H9 (cell line): ENCODE data around the gene ADAM17. TPM values are rescaled to one million over a fixed set of nuclear protein-coding genes. Genes with fewer than 3 reads are reported as not detected.
A peak's percentile ranks its signal among the peaks of the same experiment; 100 is the strongest.

Source experiments
- DNase-seq: peaks from one replicate; pipeline ENCODE4 v3.0.0-alpha.2; 2017
- H2AFZ ChIP-seq: one replicate; pipeline ENCODE4 v1.6.1; 2013; ENCODE audit warnings: mild to moderate bottlenecking, low read length, control low read depth, moderate library complexity
- H2AK5ac ChIP-seq: 2 replicates; pipeline ENCODE4 v1.6.1; 2013; ENCODE audit warnings: low read length, control low read depth, mixed read lengths; ENCODE audit not compliant: insufficient read length
- H2BK120ac ChIP-seq: one replicate; pipeline ENCODE4 v1.6.1; 2013; ENCODE audit warnings: low read depth, mild to moderate bottlenecking, low read length, control low read depth, inconsistent platforms; ENCODE audit not compliant: poor library complexity, severe bottlenecking
- H2BK12ac ChIP-seq: 2 replicates; pipeline ENCODE4 v1.6.1; 2013; ENCODE audit warnings: low read length, control low read depth, mixed read lengths, low read depth; ENCODE audit not compliant: insufficient read length
- H2BK15ac ChIP-seq: 2 replicates; pipeline ENCODE4 v1.6.1; 2013; ENCODE audit warnings: low read depth, low read length, control low read depth
- H2BK20ac ChIP-seq: one replicate; pipeline ENCODE4 v1.6.1; 2013; ENCODE audit warnings: low read depth, mild to moderate bottlenecking, low read length, control low read depth, inconsistent platforms; ENCODE audit not compliant: poor library complexity, severe bottlenecking
- H2BK5ac ChIP-seq: 2 replicates; pipeline ENCODE4 v1.6.1; 2013; ENCODE audit warnings: low read length, control low read depth, mixed read lengths; ENCODE audit not compliant: insufficient read length
- H3K14ac ChIP-seq: 2 replicates; pipeline ENCODE4 v1.6.1; 2013; ENCODE audit warnings: low read length, control low read depth; ENCODE audit not compliant: insufficient read depth
- H3K18ac ChIP-seq: 2 replicates; pipeline ENCODE4 v1.6.1; 2013; ENCODE audit warnings: low read depth, mild to moderate bottlenecking, mixed read lengths, low read length, control low read depth; ENCODE audit not compliant: insufficient read length
- H3K23ac ChIP-seq: 2 replicates; pipeline ENCODE4 v1.6.1; 2013; ENCODE audit warnings: low read length, control low read depth, mixed read lengths, low read depth; ENCODE audit not compliant: insufficient read length
- H3K23me2 ChIP-seq: 2 replicates; pipeline ENCODE4 v1.6.1; 2013; ENCODE audit warnings: low read depth, mild to moderate bottlenecking, mixed read lengths, low read length, control low read depth; ENCODE audit not compliant: insufficient read length, poor library complexity, severe bottlenecking
- H3K27ac ChIP-seq: 2 replicates; pipeline ENCODE4 v1.5.1; 2013; ENCODE audit warnings: low read length, control low read depth, mixed read lengths, low read depth; ENCODE audit not compliant: insufficient read length
- H3K27me3 ChIP-seq: 2 replicates; pipeline ENCODE4 v1.6.1; 2013; ENCODE audit warnings: low read length, control low read depth, inconsistent platforms; ENCODE audit not compliant: insufficient read depth
- H3K4ac ChIP-seq: 2 replicates; pipeline ENCODE4 v1.6.1; 2013; ENCODE audit warnings: low read depth, mild to moderate bottlenecking, control low read depth, inconsistent platforms, low read length, moderate library complexity
- H3K4me1 ChIP-seq: 2 replicates; pipeline ENCODE4 v1.6.1; 2013; ENCODE audit warnings: low read length, control low read depth, inconsistent platforms; ENCODE audit not compliant: insufficient read depth
- H3K4me2 ChIP-seq: 2 replicates; pipeline ENCODE4 v1.6.1; 2013; ENCODE audit warnings: low read length, control low read depth, mixed read lengths; ENCODE audit not compliant: insufficient read length, insufficient read depth
- H3K56ac ChIP-seq: 2 replicates; pipeline ENCODE4 v1.6.1; 2013; ENCODE audit warnings: low read depth, mild to moderate bottlenecking, mixed read lengths, low read length, control low read depth; ENCODE audit not compliant: insufficient read length
- H3K79me1 ChIP-seq: 2 replicates; pipeline ENCODE4 v1.6.1; 2013; ENCODE audit warnings: low read depth, mild to moderate bottlenecking, moderate library complexity, low read length, control low read depth, inconsistent platforms; ENCODE audit not compliant: insufficient read depth, poor library complexity, severe bottlenecking
- H3K79me2 ChIP-seq: 2 replicates; pipeline ENCODE4 v1.6.1; 2013; ENCODE audit warnings: low read length, control low read depth, inconsistent platforms; ENCODE audit not compliant: insufficient read depth
- H3K9ac ChIP-seq: 2 replicates; pipeline ENCODE4 v1.6.1; 2013; ENCODE audit warnings: low read length, control low read depth, mixed read lengths; ENCODE audit not compliant: insufficient read length; ENCODE audit errors: extremely low read depth
- H3K9me3 ChIP-seq: one replicate; pipeline ENCODE4 v1.6.1; 2013; ENCODE audit warnings: low read depth, low read length, inconsistent platforms; ENCODE audit not compliant: control insufficient read depth
- H3T11ph ChIP-seq: one replicate; pipeline ENCODE4 v1.6.1; 2013; ENCODE audit warnings: mild to moderate bottlenecking, low read length, control low read depth, inconsistent platforms
- H4K20me1 ChIP-seq: one replicate; pipeline ENCODE4 v1.6.1; 2013; ENCODE audit not compliant: control insufficient read depth, insufficient read length, insufficient read depth
- H4K5ac ChIP-seq: 2 replicates; pipeline ENCODE4 v1.6.1; 2013; ENCODE audit warnings: low read depth, mild to moderate bottlenecking, mixed read lengths, low read length, control low read depth; ENCODE audit not compliant: insufficient read length
- H4K8ac ChIP-seq: replicated peaks from 2 replicates; pipeline ENCODE4 v1.6.1; 2013; ENCODE audit warnings: low read length, control low read depth, mixed read lengths, low read depth; ENCODE audit not compliant: insufficient read length
- H4K91ac ChIP-seq: 2 replicates; pipeline ENCODE4 v1.6.1; 2013; ENCODE audit warnings: low read depth, mild to moderate bottlenecking, moderate library complexity, mixed read lengths, low read length, control low read depth; ENCODE audit not compliant: insufficient read length
- H3K27ac Mint-ChIP-seq, 3 experiments: 2 replicates in 2 of 3; 3 replicates in 1 of 3; pipeline ENCODE4 v1.8.0; 2020 to 2021; ENCODE audit warnings: mixed read lengths in 3 of 3, mild to moderate bottlenecking in 1 of 3, moderate library complexity in 1 of 3
- H3K27me3 Mint-ChIP-seq: 2 replicates; pipeline ENCODE4 v1.8.0; 2021; ENCODE audit warnings: low read depth, mild to moderate bottlenecking, moderate library complexity, mixed read lengths
- H3K36me3 Mint-ChIP-seq, 3 experiments: 2 replicates in 2 of 3; 3 replicates in 1 of 3; pipeline ENCODE4 v1.8.0; 2020 to 2021; ENCODE audit warnings: low read depth in 3 of 3, mixed read lengths in 3 of 3; ENCODE audit not compliant: insufficient read depth in 1 of 3
- H3K4me1 Mint-ChIP-seq, 2 experiments: 2 replicates each; pipeline ENCODE4 v1.8.0; 2020; ENCODE audit warnings: mixed read lengths in 2 of 2
- H3K4me3 Mint-ChIP-seq, 2 experiments: 2 replicates in 1 of 2; 3 replicates in 1 of 2; pipeline ENCODE4 v1.8.0; 2020 to 2021; ENCODE audit warnings: mild to moderate bottlenecking in 2 of 2, mixed read lengths in 2 of 2, moderate library complexity in 1 of 2
- H3K9me3 Mint-ChIP-seq, 2 experiments: 2 replicates in 1 of 2; 3 replicates in 1 of 2; pipeline ENCODE4 v1.8.0; 2020; ENCODE audit warnings: mild to moderate bottlenecking in 2 of 2, mixed read lengths in 2 of 2, moderate library complexity in 1 of 2
- CTCF ChIP-seq: fragments of 200-600 bp; sonication (generic); conservative IDR thresholded peaks from 3 replicates; pipeline ENCODE4 v1.8.0; 2021; ENCODE audit warnings: antibody characterized with exemption, mild to moderate bottlenecking
- WGBS: extraction: QIAGEN DNeasy Blood & Tissue Kit; methylation state at CpG from one replicate; pipeline ENCODE4 v1.1.7; 2013; ENCODE audit warnings: missing lambda C conversion rate, low lambda C conversion rate, mixed read lengths; ENCODE audit not compliant: insufficient read length; ENCODE audit errors: extremely low coverage; 5-methylcytosine and 5-hydroxymethylcytosine counted together
- total RNA-seq: library from RNA; stranded (reverse); gene quantifications from 2 replicates; pipeline ENCODE4 v1.2.1, GENCODE V29; 2021

Gene ADAM17
- total RNA-seq, 1 experiment from 2014 or later: 26.3 TPM

GRCh38 chr2:9554921-9555296 is 721 bp downstream of the ADAM17 start:
- Histone ChIP-seq H2BK15ac (no peak overlapping the region), H3K56ac (no peak overlapping the region), H3T11ph (no peak overlapping the region), H4K20me1 (no peaks in the 10 kb centered on the region), H3K9ac (peak overlapping the region; percentile 89), H3K4me1 (no peaks in the 10 kb centered on the region), H3K27ac (peak overlapping the region; percentile 47), H4K5ac (no peak overlapping the region), H3K14ac (peak overlapping the region; percentile 87; the same call in 1 of the 2 replicates), H2BK12ac (no peak overlapping the region), H4K91ac (no peak overlapping the region), H3K27me3 (no peaks in the 10 kb centered on the region), H2BK20ac (no peak overlapping the region), H3K4me2 (peak overlapping the region; percentile 99), H2BK120ac (no peak overlapping the region), H3K9me3 (no peaks in the 10 kb centered on the region), H3K23me2 (peaks cover 6% of the 10 kb centered on the region), H2AK5ac (no peak overlapping the region), H3K79me1 (peaks cover 5% of the 10 kb centered on the region), H2AFZ (peak overlapping the region; percentile 27), H4K8ac (peak overlapping the region; percentile 60), H3K23ac (no peak overlapping the region), H3K4ac (no peak overlapping the region), H3K79me2 (peaks cover 2% of the 10 kb centered on the region; the same call in 1 of the 2 replicates), H2BK5ac (peak overlapping the region; percentile 13), H3K18ac (peak overlapping the region; percentile 89)
- Mint-ChIP-seq H3K9me3 (no peaks in the 10 kb centered on the region), H3K36me3 (peaks cover 5 to 8% (median 6%) of the 10 kb centered on the region in 3 experiments; a peak in 5 of 7 replicates), H3K27me3 (no peaks in the 10 kb centered on the region), H3K4me3 (peak overlapping the region; percentile 98 to 99), H3K4me1 (peaks cover 28 to 38% of the 10 kb centered on the region in 2 experiments), H3K27ac (peak overlapping the region; percentile 98 to 99 (median 98))
- no peak for DNase-seq
- no peak for TF ChIP-seq CTCF
- no CpG with 5 or more reads among the region's 9 CpGs for WGBS
